Activated naive CD4-positive, alpha-beta T cell treated with Interleukin-2 at 50 U/mL for 16 hours (primary cell): ENCODE results near the gene HLA-E.
"Not testable (repeated sequence)": the region's sequence is repeated elsewhere in the genome, so short reads cannot be mapped to it uniquely, and the experiment has no call there.

Experiments used
- DNase-seq: peaks from one replicate; pipeline ENCODE4 v3.0.0-alpha.2; 2020

HLA-E gene

GRCh38 chr6:30508890-30509736, 19.8 kb downstream of the HLA-E start:
- DNase-seq = no peak

GRCh38 chr6:30510419-30511168, 21.3 kb downstream of the HLA-E start:
- DNase-seq = no peak

- DNase-seq = no peak
Observed at GRCh38 chr6:30511169-30511546, 21.8 kb downstream of the HLA-E start.

GRCh38 chr6:30513451-30513850, 24.1 kb downstream of the HLA-E start:
- no peak for DNase-seq

GRCh38 chr6:30515106-30515505, 25.8 kb downstream of the HLA-E start:
- DNase-seq = no peak

- DNase-seq = peak; percentile 93
Observed at GRCh38 chr6:30515944-30516753, 26.8 kb downstream of the HLA-E start.

- not testable (repeated sequence) for DNase-seq
Observed at GRCh38 chr6:30516754-30517076, 27.4 kb downstream of the HLA-E start.

GRCh38 chr6:30517767-30518504, 28.6 kb downstream of the HLA-E start:
- DNase-seq = not testable (repeated sequence)

GRCh38 chr6:30518505-30519145, 29.3 kb downstream of the HLA-E start:
- not testable (repeated sequence) for DNase-seq

GRCh38 chr6:30520522-30520921, 31.2 kb downstream of the HLA-E start:
- no peak for DNase-seq

GRCh38 chr6:30521082-30521481, 31.8 kb downstream of the HLA-E start:
- DNase-seq = not testable (repeated sequence)

GRCh38 chr6:30521952-30522351, 32.6 kb downstream of the HLA-E start:
- DNase-seq = not testable (repeated sequence)

- not testable (repeated sequence) for DNase-seq
Observed at GRCh38 chr6:30526444-30526843, 37.1 kb downstream of the HLA-E start.

GRCh38 chr6:30529349-30529875, 40.1 kb downstream of the HLA-E start:
- DNase-seq = peak; percentile 61

GRCh38 chr6:30530014-30530413, 40.7 kb downstream of the HLA-E start:
- DNase-seq = no peak

GRCh38 chr6:30533460-30534294, 44.4 kb downstream of the HLA-E start:
- peak; percentile 26 for DNase-seq

GRCh38 chr6:30537931-30538330, 48.6 kb downstream of the HLA-E start:
- no peak for DNase-seq

GRCh38 chr6:30541515-30542403, 52.5 kb downstream of the HLA-E start:
- DNase-seq = peak; percentile 82

GRCh38 chr6:30542404-30542725, 53.1 kb downstream of the HLA-E start:
- no peak for DNase-seq

- no peak for DNase-seq
Observed at GRCh38 chr6:30542915-30543314, 53.6 kb downstream of the HLA-E start.
